ENCODE results near the gene PLCG1.
"Not testable (repeated sequence)": the region's sequence is repeated elsewhere in the genome, so short reads cannot be mapped to it uniquely, and the experiment has no call there.

The PLCG1 gene

GRCh38 chr20:41125530-41126457 lies 11.5 kb upstream of the PLCG1 start:
- no peak for DNase-seq

GRCh38 chr20:41126719-41127118 lies 10.6 kb upstream of the PLCG1 start:
- DNase-seq: no peak

GRCh38 chr20:41128317-41128716 lies 9.0 kb upstream of the PLCG1 start:
- not testable (repeated sequence) for DNase-seq

- DNase-seq: no peak
Observed at GRCh38 chr20:41131594-41132387, 5.6 kb upstream of the PLCG1 start.

GRCh38 chr20:41132388-41132775 lies 5.0 kb upstream of the PLCG1 start:
- DNase-seq: not testable (repeated sequence)

GRCh38 chr20:41133709-41134361 lies 3.5 kb upstream of the PLCG1 start:
- DNase-seq: no peak

GRCh38 chr20:41134362-41135186 lies 2.8 kb upstream of the PLCG1 start:
- no peak for DNase-seq

GRCh38 chr20:41135187-41135887 lies 2.0 kb upstream of the PLCG1 start:
- DNase-seq: peak; percentile 60 to 86

- peak in 1 of 2 experiments; percentile 46 for DNase-seq
Observed at GRCh38 chr20:41135888-41136679, 1.3 kb upstream of the PLCG1 start.

GRCh38 chr20:41137614-41138474 lies 501 bp downstream of the PLCG1 start:
- DNase-seq: peak; percentile 39 to 80

- DNase-seq: peak; percentile 18 to 50
Observed at GRCh38 chr20:41138475-41139226, 1.3 kb downstream of the PLCG1 start.

GRCh38 chr20:41139227-41140093 lies 2.1 kb downstream of the PLCG1 start:
- peak in 1 of 2 experiments; percentile 18 for DNase-seq

- DNase-seq: no peak
Observed at GRCh38 chr20:41140226-41141133, 3.1 kb downstream of the PLCG1 start.

- no peak for DNase-seq
Observed at GRCh38 chr20:41141153-41141815, 3.9 kb downstream of the PLCG1 start.

GRCh38 chr20:41142245-41142644 lies 4.9 kb downstream of the PLCG1 start:
- no peak for DNase-seq

- DNase-seq: no peak
Observed at GRCh38 chr20:41142919-41143318, 5.6 kb downstream of the PLCG1 start.
